H1 (cell line): ENCODE measurements around the gene TTC3. TPM values are rescaled to one million over a fixed set of nuclear protein-coding genes. Genes with fewer than 3 reads are reported as not detected.
A peak's percentile ranks its signal among the peaks of the same experiment; 100 is the strongest.

Experiments
- CTCF ChIA-PET: fragments of 300-600 bp; sonication (Branson Sonifier 250); formaldehyde crosslinking; loops from one replicate; lab custom pipeline; 2021; ENCODE audit not compliant: partially characterized antibody; lab: Charles Lee
- POLR2A ChIA-PET: fragments of 300-600 bp; sonication (Branson Sonifier 250); formaldehyde crosslinking; loops from one replicate; lab custom pipeline; 2021; ENCODE audit warnings: inconsistent platforms; ENCODE audit not compliant: partially characterized antibody; lab: Charles Lee
- DNase-seq, 2 experiments: peaks; one replicate each; pipeline versions ENCODE4 v3.0.0 to v3.0.0-alpha.2; 2010 to 2022; ENCODE audit warnings: low spot score in 2 of 2, low read depth in 1 of 2, mixed read lengths in 1 of 2
- FAIRE-seq: peaks from 2 replicates; lab custom pipeline; 2011; peaks lifted over from hg19 to GRCh38; lab: Jason Lieb, UNC
- H2AFZ ChIP-seq: 2 replicates; pipeline ENCODE4 v1.8.1; 2012; ENCODE audit warnings: low read length, inconsistent platforms
- H2AK5ac ChIP-seq: 2 replicates; pipeline ENCODE4 v1.6.1; 2013; ENCODE audit warnings: low read depth, low read length
- H2BK120ac ChIP-seq: replicated peaks from 2 replicates; pipeline ENCODE3; 2013; ENCODE audit warnings: low read depth, low read length, inconsistent platforms
- H2BK12ac ChIP-seq: 2 replicates; pipeline ENCODE4 v1.6.1; 2013; ENCODE audit warnings: low read depth, low read length
- H2BK15ac ChIP-seq: 2 replicates; pipeline ENCODE4 v1.6.1; 2013; ENCODE audit warnings: low read length
- H2BK20ac ChIP-seq: 2 replicates; pipeline ENCODE4 v1.6.1; 2013; ENCODE audit warnings: low read length
- H2BK5ac ChIP-seq: 2 replicates; pipeline ENCODE4 v1.6.1; 2013; ENCODE audit warnings: low read depth, low read length
- H3K14ac ChIP-seq: 2 replicates; pipeline ENCODE4 v1.6.1; 2013; ENCODE audit warnings: inconsistent platforms; ENCODE audit not compliant: insufficient read length
- H3K18ac ChIP-seq: 2 replicates; pipeline ENCODE4 v1.6.1; 2013; ENCODE audit warnings: low read length; ENCODE audit errors: extremely low read depth
- H3K23ac ChIP-seq: 2 replicates; pipeline ENCODE4 v1.6.1; 2013; ENCODE audit warnings: inconsistent platforms; ENCODE audit not compliant: insufficient read length
- H3K23me2 ChIP-seq: 2 replicates; pipeline ENCODE4 v1.6.1; 2013; ENCODE audit warnings: low read depth, low read length
- H3K27ac ChIP-seq: 2 replicates; pipeline ENCODE4 v1.6.1; 2011; ENCODE audit warnings: low read depth, low read length, inconsistent platforms
- H3K27me3 ChIP-seq, 4 experiments: replicated peaks in 1 of 4; 1 replicate in 1 of 4; 2 replicates in 3 of 4; pipeline versions ENCODE4 v1.6.1 to v1.8.1; 2011 to 2013; ENCODE audit warnings: low read length in 3 of 4, mild to moderate bottlenecking in 3 of 4, inconsistent platforms in 2 of 4, mixed read lengths in 2 of 4, moderate library complexity in 1 of 4; ENCODE audit not compliant: control insufficient read depth in 3 of 4, insufficient read depth in 3 of 4; ENCODE audit errors: extremely low read depth in 1 of 4
- H3K36me3 ChIP-seq, 4 experiments: 2 replicates each; pipeline versions ENCODE4 v1.6.1 to v1.8.1; 2011 to 2013; ENCODE audit warnings: mild to moderate bottlenecking in 4 of 4, low read length in 3 of 4, moderate library complexity in 2 of 4, control low read depth in 1 of 4, inconsistent platforms in 1 of 4; ENCODE audit not compliant: insufficient read depth in 4 of 4, control insufficient read depth in 2 of 4
- H3K4ac ChIP-seq: replicated peaks from 2 replicates; pipeline ENCODE3; 2013; ENCODE audit warnings: low read length, low read depth, mixed read lengths, inconsistent platforms; ENCODE audit not compliant: insufficient read length
- H3K4me1 ChIP-seq, 4 experiments: replicated peaks in 1 of 4; 1 replicate in 1 of 4; 2 replicates in 3 of 4; pipeline versions ENCODE4 v1.6.1 to v1.8.1; 2011 to 2013; ENCODE audit warnings: low read length in 3 of 4, inconsistent platforms in 2 of 4, mixed read lengths in 1 of 4; ENCODE audit not compliant: insufficient read depth in 4 of 4, control insufficient read depth in 3 of 4
- H3K4me2 ChIP-seq, 2 experiments: 2 replicates each; pipeline versions ENCODE4 v1.6.1 to v1.8.1; 2011 to 2013; ENCODE audit warnings: low read depth in 2 of 2, low read length in 2 of 2, control low read depth in 1 of 2, inconsistent platforms in 1 of 2, mild to moderate bottlenecking in 1 of 2; ENCODE audit not compliant: insufficient read depth in 1 of 2
- H3K4me3 ChIP-seq, 4 experiments: fragments of 200-600, 300-600 bp in 1 of 4; sonication (generic), shearing (Covaris generic), sonication (Bioruptor Twin) in 1 of 4; 2 replicates each; pipeline versions ENCODE4 v1.5.1 to v1.8.1; 2011 to 2016; ENCODE audit warnings: low read length in 4 of 4, low read depth in 3 of 4, control low read depth in 2 of 4, inconsistent platforms in 2 of 4, mild to moderate bottlenecking in 2 of 4, mixed read lengths in 1 of 4, moderate library complexity in 1 of 4; ENCODE audit not compliant: insufficient read depth in 2 of 4; ENCODE audit errors: extremely low read depth in 1 of 4
- H3K56ac ChIP-seq: replicated peaks from 2 replicates; pipeline ENCODE3; 2013; ENCODE audit warnings: low read depth, mild to moderate bottlenecking, mixed read lengths, low read length, inconsistent platforms; ENCODE audit not compliant: insufficient read length
- H3K79me1 ChIP-seq: 2 replicates; pipeline ENCODE4 v1.6.1; 2013; ENCODE audit warnings: low read depth, low read length, control low read depth
- H3K79me2 ChIP-seq, 2 experiments: 2 replicates each; pipeline versions ENCODE4 v1.6.1 to v1.8.1; 2012 to 2013; ENCODE audit warnings: low read length in 2 of 2, mild to moderate bottlenecking in 2 of 2, inconsistent platforms in 1 of 2; ENCODE audit not compliant: insufficient read depth in 2 of 2, control insufficient read depth in 1 of 2
- H3K9ac ChIP-seq, 4 experiments: replicated peaks in 1 of 4; 1 replicate in 1 of 4; 2 replicates in 3 of 4; pipeline versions ENCODE4 v1.6.1 to v1.8.1; 2011 to 2013; ENCODE audit warnings: low read depth in 3 of 4, low read length in 3 of 4, control low read depth in 2 of 4, mild to moderate bottlenecking in 2 of 4, moderate library complexity in 2 of 4, inconsistent platforms in 1 of 4; ENCODE audit errors: extremely low read depth in 1 of 4
- H3K9me3 ChIP-seq, 2 experiments: 2 replicates each; pipeline versions ENCODE4 v1.6.1 to v1.8.1; 2012 to 2013; ENCODE audit warnings: mild to moderate bottlenecking in 2 of 2, moderate library complexity in 2 of 2, control low read depth in 1 of 2, inconsistent platforms in 1 of 2, low read depth in 1 of 2, low read length in 1 of 2, mixed read lengths in 1 of 2; ENCODE audit not compliant: insufficient read depth in 2 of 2
- H4K20me1 ChIP-seq, 2 experiments: replicated peaks in 1 of 2; 2 replicates each; pipeline versions ENCODE3 to v1.8.1; 2011 to 2013; ENCODE audit warnings: inconsistent platforms in 2 of 2, low read length in 2 of 2, mild to moderate bottlenecking in 1 of 2; ENCODE audit not compliant: insufficient read depth in 2 of 2, control insufficient read depth in 1 of 2
- H4K5ac ChIP-seq: 2 replicates; pipeline ENCODE4 v1.6.1; 2013; ENCODE audit warnings: low read length, low read depth, mixed read lengths, inconsistent platforms; ENCODE audit not compliant: insufficient read length
- H4K8ac ChIP-seq: 2 replicates; pipeline ENCODE4 v1.8.0; 2013; ENCODE audit warnings: mild to moderate bottlenecking, moderate library complexity, low read length, inconsistent platforms; ENCODE audit not compliant: insufficient read depth; ENCODE audit errors: extremely low read depth
- H4K91ac ChIP-seq: replicated peaks from 2 replicates; pipeline ENCODE3; 2013; ENCODE audit warnings: low read length, mixed read lengths, inconsistent platforms; ENCODE audit not compliant: insufficient read length
- CBX8 ChIP-seq: fragments of 300-800, 300-1000 bp; sonication (generic); IDR thresholded peaks from 2 replicates; pipeline ENCODE4 v1.7.1; 2016; ENCODE audit warnings: low read depth, low read length, borderline replicate concordance
- GTF2F1 ChIP-seq: IDR thresholded peaks from 2 replicates; pipeline ENCODE4 v1.6.1; 2012; ENCODE audit warnings: low read depth, low read length, improper control_type of control experiment, borderline replicate concordance
- JUND ChIP-seq: IDR thresholded peaks from 2 replicates; pipeline ENCODE4 v1.6.1; 2011; ENCODE audit warnings: mild to moderate bottlenecking, improper control_type of control experiment, low read length
- PHF8 ChIP-seq: fragments of 200-600 bp; sonication (generic); conservative IDR thresholded peaks from 2 replicates; pipeline ENCODE4 v1.7.1; 2012; ENCODE audit warnings: low read depth, mild to moderate bottlenecking, inconsistent platforms, low read length, moderate library complexity
- WGBS, 2 experiments: shearing (Covaris generic) in 1 of 2; methylation state at CpG; one replicate each; pipeline versions ENCODE4 v1.1.6 to v1.1.7; 2013 to 2015; ENCODE audit warnings: low lambda C conversion rate in 2 of 2, mixed read lengths in 2 of 2, inconsistent platforms in 1 of 2, low coverage in 1 of 2, missing lambda C conversion rate in 1 of 2; ENCODE audit not compliant: insufficient replicate concordance in 2 of 2, insufficient coverage in 1 of 2, insufficient read length in 1 of 2; ENCODE audit errors: extremely low coverage in 1 of 2, missing lambda C conversion rate in 1 of 2; 5-methylcytosine and 5-hydroxymethylcytosine counted together
- polyA plus RNA-seq, 7 experiments: library from polyadenylated mRNA; depleted of rRNA in 3 of 7; stranded (reverse) in 5 of 7; unstranded in 2 of 7; fragments of >200 nt in 5 of 7; fragments of 200-250 nt in 2 of 7; gene quantifications; 1 replicate in 5 of 7; 2 replicates in 1 of 7; 4 replicates in 1 of 7; pipeline versions ENCODE4 v1.2.1 to v1.2.3, GENCODE V29; 2011 to 2013; ENCODE audit warnings: missing spikeins in 2 of 7, mixed read lengths in 2 of 7
- total RNA-seq: library from RNA; stranded (reverse); fragmentation: NEBNext Ultra II Directional; extraction: Animal tissue kit (Norgen Biotek cat#: 25700); gene quantifications from 2 replicates; pipeline ENCODE4 v1.2.1, GENCODE V29; 2021

TTC3 gene
- total and polyA plus RNA-seq, 2 of the 8 experiments (the other 6 are each of a cell fraction or from before 2014, with no cell fraction given), result 11.0 to 36.2 TPM

DNA sequence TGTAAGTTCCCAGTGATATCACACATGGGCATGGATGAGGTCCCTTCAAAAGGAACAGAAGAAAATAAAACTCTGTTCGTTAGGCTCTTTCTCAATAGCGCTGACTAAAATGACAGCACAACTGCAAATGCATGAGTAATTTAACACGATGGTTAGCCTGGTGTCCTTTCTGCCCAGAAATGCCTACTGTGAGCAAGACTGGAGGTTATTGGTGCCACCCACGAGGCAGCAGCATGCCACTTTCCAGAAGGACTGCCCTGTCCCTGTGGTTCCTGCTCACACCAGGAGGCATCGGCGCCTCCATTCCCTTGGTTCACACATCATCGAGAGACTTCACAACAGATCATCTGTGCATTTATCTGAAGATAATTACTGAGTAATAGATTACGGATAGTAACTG lies 167.9 kb downstream of the TTC3 start:
- no peak overlapping the region for H3K4me2 ChIP-seq
- H2BK5ac ChIP-seq, result no peak overlapping the region; the same call in 1 of the 2 replicates
- no peaks in the 10 kb centered on the region for H3K9me3 ChIP-seq
- H3K79me1 ChIP-seq, result peaks cover 21% of the 10 kb centered on the region
- no peak overlapping the region for H4K91ac ChIP-seq
- TF ChIP-seq PHF8, result no peak
- TF ChIP-seq CBX8, result no peak
- no peak for TF ChIP-seq JUND
- no peak for TF ChIP-seq GTF2F1
- TF ChIP-seq, all 59 proteins: peak for 0
- H3K79me2 ChIP-seq, result peaks cover 0 to 55% of the 10 kb centered on the region in 2 experiments; a peak in 3 of 4 replicates
- no peak overlapping the region for H3K27ac ChIP-seq
- H4K8ac ChIP-seq, result no peak overlapping the region
- no peak overlapping the region for H2BK15ac ChIP-seq
- no peak overlapping the region for H2BK12ac ChIP-seq
- no peak overlapping the region for H3K23ac ChIP-seq
- H3K27me3 ChIP-seq, result no peaks in the 10 kb centered on the region
- no peak overlapping the region for H4K5ac ChIP-seq
- peaks cover 0 to 25% (median 1%) of the 10 kb centered on the region in 4 experiments; a peak in 4 of 8 replicates for H3K36me3 ChIP-seq
- no peaks in the 10 kb centered on the region for H3K23me2 ChIP-seq
- no peak overlapping the region for H3K14ac ChIP-seq
- H2BK120ac ChIP-seq, result no peak overlapping the region
- WGBS, 2 experiments, result 95% methylated on average over 8 of the region's 8 CpGs; no CpG with 5 or more reads in 1 of the 2 experiments
- CTCF ChIA-PET, result no interaction called here
- H3K9ac ChIP-seq, result no peak overlapping the region
- H4K20me1 ChIP-seq, result peaks cover 3 to 10% of the 10 kb centered on the region in 2 experiments
- FAIRE-seq (no peak), DNase-seq (peak in 1 of 2 experiments; percentile 33)
- H2AFZ ChIP-seq, result no peak overlapping the region
- H2BK20ac ChIP-seq, result no peak overlapping the region
- H3K4me3 ChIP-seq, result no peak overlapping the region
- no peak overlapping the region for H3K18ac ChIP-seq
- no peak overlapping the region for H3K4ac ChIP-seq
- POLR2A ChIA-PET, result no interaction called here
- no peak overlapping the region for H2AK5ac ChIP-seq
- H3K56ac ChIP-seq, result no peak overlapping the region
- peaks cover 5 to 8% (median 7%) of the 10 kb centered on the region in 4 experiments for H3K4me1 ChIP-seq
